IPS DF 4.7 (cell line): ENCODE results near the gene ESRP2.

Experiments
- DNase-seq: peaks from one replicate; pipeline ENCODE4 v3.0.0-alpha.2; 2013; ENCODE audit warnings: low spot score; ENCODE audit errors: extremely low read depth

Gene ESRP2

GRCh38 chr16:68235887-68236136, at the start of gene ESRP2:
TSS of gene ESRP2 (minus strand) at chr16:68236127. CDS start at chr16:68236045, 82 bp downstream.
- no peak for DNase-seq

GRCh38 chr16:68285683-68286082, 49.8 kb upstream of the ESRP2 start:
- no peak for DNase-seq

GRCh38 chr16:68284847-68285246, 48.9 kb upstream of the ESRP2 start:
- no peak for DNase-seq

GRCh38 chr16:68283801-68284598, 48.1 kb upstream of the ESRP2 start:
- DNase-seq = no peak

GRCh38 chr16:68283346-68283745, 47.4 kb upstream of the ESRP2 start:
- no peak for DNase-seq

GRCh38 chr16:68282064-68282452, 46.1 kb upstream of the ESRP2 start:
- no peak for DNase-seq

- DNase-seq = no peak
Observed at GRCh38 chr16:68281368-68282063, 45.6 kb upstream of the ESRP2 start.

- no peak for DNase-seq
Observed at GRCh38 chr16:68279726-68280558, 44.0 kb upstream of the ESRP2 start.

GRCh38 chr16:68276223-68276622, 40.3 kb upstream of the ESRP2 start:
- DNase-seq = no peak

- DNase-seq = no peak
Observed at GRCh38 chr16:68275611-68276191, 39.8 kb upstream of the ESRP2 start.

GRCh38 chr16:68274441-68274840, 38.5 kb upstream of the ESRP2 start:
- DNase-seq = no peak

GRCh38 chr16:68273896-68274295, 38.0 kb upstream of the ESRP2 start:
- DNase-seq = no peak

- no peak for DNase-seq
Observed at GRCh38 chr16:68273459-68273858, 37.5 kb upstream of the ESRP2 start.

GRCh38 chr16:68272507-68273209, 36.7 kb upstream of the ESRP2 start:
- no peak for DNase-seq

GRCh38 chr16:68270353-68270752, 34.4 kb upstream of the ESRP2 start:
- no peak for DNase-seq

GRCh38 chr16:68269793-68270192, 33.9 kb upstream of the ESRP2 start:
- no peak for DNase-seq

- DNase-seq = no peak
Observed at GRCh38 chr16:68267612-68268405, 31.9 kb upstream of the ESRP2 start.

- DNase-seq = no peak
Observed at GRCh38 chr16:68265078-68265920, 29.4 kb upstream of the ESRP2 start.
